ENCODE data around the gene SNX17.

SNX17 gene

GRCh38 chr2:27376151-27376865 lies 5.9 kb downstream of the SNX17 start:
- Mint-ChIP-seq H3K9me3 (no peaks in the 10 kb centered on the region), H3K27ac (peak overlapping the region; percentile 35 to 68), H3K36me3 (ENCODE audit: insufficient read depth) (peaks cover 73% of the 10 kb centered on the region), H3K27me3 (no peaks in the 10 kb centered on the region), H3K4me3 (no peak overlapping the region), H3K4me1 (ENCODE audit: low read depth in 2 of 2) (peaks cover 37 to 39% of the 10 kb centered on the region in 2 donors)
- DNase-seq = no peak
- no peak for ATAC-seq (replicated peaks)

- ATAC-seq (replicated peaks) (no peak), DNase-seq (no peak)
- peak overlapping the region; percentile 35 to 59 for H3K27ac Mint-ChIP-seq
- H3K27me3 Mint-ChIP-seq = no peaks in the 10 kb centered on the region
- no peak overlapping the region for H3K4me3 Mint-ChIP-seq
- H3K4me1 Mint-ChIP-seq (ENCODE audit: low read depth in 2 of 2) = peaks cover 30 to 35% of the 10 kb centered on the region in 2 donors
- no peaks in the 10 kb centered on the region for H3K9me3 Mint-ChIP-seq
- peaks cover 76% of the 10 kb centered on the region for H3K36me3 Mint-ChIP-seq (ENCODE audit: insufficient read depth)
These were observed 6.6 kb downstream of the SNX17 start for GRCh38 chr2:27376866-27377617.

GRCh38 chr2:27377618-27378095 lies 7.2 kb downstream of the SNX17 start:
- ATAC-seq (replicated peaks) (no peak), DNase-seq (no peak)
- Mint-ChIP-seq H3K36me3 (ENCODE audit: insufficient read depth) (peaks cover 80% of the 10 kb centered on the region), H3K4me1 (ENCODE audit: low read depth in 2 of 2) (peaks cover 25 to 30% of the 10 kb centered on the region in 2 donors), H3K4me3 (no peak overlapping the region), H3K27ac (peak overlapping the region in 1 of 2 donors; percentile 46), H3K9me3 (no peaks in the 10 kb centered on the region), H3K27me3 (no peaks in the 10 kb centered on the region)

- H3K36me3 Mint-ChIP-seq (ENCODE audit: insufficient read depth) = peaks cover 82% of the 10 kb centered on the region
- H3K9me3 Mint-ChIP-seq = no peaks in the 10 kb centered on the region
- peak overlapping the region in 1 of 2 donors; percentile 46 for H3K27ac Mint-ChIP-seq
- no peak overlapping the region for H3K4me3 Mint-ChIP-seq
- ATAC-seq (replicated peaks) (no peak), DNase-seq (no peak)
- no peaks in the 10 kb centered on the region for H3K27me3 Mint-ChIP-seq
- H3K4me1 Mint-ChIP-seq (ENCODE audit: low read depth in 2 of 2) = peaks cover 21 to 27% of the 10 kb centered on the region in 2 donors
These were observed 7.8 kb downstream of the SNX17 start for GRCh38 chr2:27378096-27378808.

- H3K36me3 Mint-ChIP-seq (ENCODE audit: insufficient read depth) = peaks cover 79% of the 10 kb centered on the region
- H3K27me3 Mint-ChIP-seq = no peaks in the 10 kb centered on the region
- ATAC-seq (replicated peaks) (no peak), DNase-seq (no peak)
- no peaks in the 10 kb centered on the region for H3K9me3 Mint-ChIP-seq
- H3K27ac Mint-ChIP-seq = peak overlapping the region; percentile 93 to 95
- peaks cover 21 to 27% of the 10 kb centered on the region in 2 donors for H3K4me1 Mint-ChIP-seq (ENCODE audit: low read depth in 2 of 2)
- peak overlapping the region in 1 of 2 donors; percentile 86 for H3K4me3 Mint-ChIP-seq
These were observed 8.4 kb downstream of the SNX17 start for GRCh38 chr2:27378809-27379290.

GRCh38 chr2:27379383-27379835 lies 9.0 kb downstream of the SNX17 start:
- peaks cover 77% of the 10 kb centered on the region for H3K36me3 Mint-ChIP-seq (ENCODE audit: insufficient read depth)
- no peak for ATAC-seq (replicated peaks)
- no peaks in the 10 kb centered on the region for H3K27me3 Mint-ChIP-seq

GRCh38 chr2:27379836-27380625 lies 9.6 kb downstream of the SNX17 start:
- H3K36me3 Mint-ChIP-seq (ENCODE audit: insufficient read depth) = peaks cover 74% of the 10 kb centered on the region

More at GRCh38 chr2:27379383-27379835, 9.0 kb downstream of the SNX17 start:
- Mint-ChIP-seq H3K4me3 (peak overlapping the region; percentile 86 to 90), H3K4me1 (ENCODE audit: low read depth in 2 of 2) (peaks cover 21 to 27% of the 10 kb centered on the region in 2 donors), H3K9me3 (no peaks in the 10 kb centered on the region), H3K27ac (peak overlapping the region; percentile 93 to 95)
- DNase-seq = no peak

GRCh38 chr2:27380626-27381545 lies 10.5 kb downstream of the SNX17 start, which contains the start of gene ZNF513:
TSS of gene ZNF513 (minus strand) at chr2:27380734. CDS start at chr2:27380526, 208 bp downstream.
- H3K4me1 Mint-ChIP-seq (ENCODE audit: low read depth in 2 of 2) = peaks cover 21 to 24% of the 10 kb centered on the region in 2 donors
- DNase-seq (peak; percentile 72 to 80 (median 79)), ATAC-seq (replicated peaks) (peak; percentile 96)
- H3K9me3 Mint-ChIP-seq = no peaks in the 10 kb centered on the region
- H3K27me3 Mint-ChIP-seq = no peaks in the 10 kb centered on the region
- peak within 1 kb of the TSS; percentile 86 to 90 for H3K4me3 Mint-ChIP-seq
- H3K36me3 Mint-ChIP-seq (ENCODE audit: insufficient read depth) = peaks cover 73% of the 10 kb centered on the region
- peak within 1 kb of the TSS; percentile 93 to 95 for H3K27ac Mint-ChIP-seq

More at GRCh38 chr2:27379836-27380625, 9.6 kb downstream of the SNX17 start:
- Mint-ChIP-seq H3K27ac (peak overlapping the region; percentile 93 to 95), H3K9me3 (no peaks in the 10 kb centered on the region), H3K4me3 (peak overlapping the region; percentile 86 to 90), H3K4me1 (ENCODE audit: low read depth in 2 of 2) (peaks cover 21 to 24% of the 10 kb centered on the region in 2 donors), H3K27me3 (no peaks in the 10 kb centered on the region)
- DNase-seq (peak; percentile 22 to 40 (median 39)), ATAC-seq (replicated peaks) (peak; percentile 45)

- DNase-seq (no peak), ATAC-seq (replicated peaks) (no peak)
These were observed 11.3 kb downstream of the SNX17 start for GRCh38 chr2:27381577-27382181.

GRCh38 chr2:27390822-27391679 lies 20.6 kb downstream of the SNX17 start:
- Mint-ChIP-seq H3K27ac (peak overlapping the region; percentile 95 to 98), H3K4me3 (peak overlapping the region; percentile 72 to 77), H3K9me3 (no peaks in the 10 kb centered on the region), H3K27me3 (no peaks in the 10 kb centered on the region), H3K36me3 (ENCODE audit: insufficient read depth) (peaks cover 40% of the 10 kb centered on the region), H3K4me1 (ENCODE audit: low read depth in 2 of 2) (peaks cover 21 to 33% of the 10 kb centered on the region in 2 donors)
- peak; percentile 78 for ATAC-seq (replicated peaks)
- peak in 1 of 3 experiments; percentile 41 for DNase-seq

More at GRCh38 chr2:27381577-27382181, 11.3 kb downstream of the SNX17 start:
- H3K27me3 Mint-ChIP-seq = no peaks in the 10 kb centered on the region
- peaks cover 21 to 24% of the 10 kb centered on the region in 2 donors for H3K4me1 Mint-ChIP-seq (ENCODE audit: low read depth in 2 of 2)
- peak overlapping the region; percentile 86 to 90 for H3K4me3 Mint-ChIP-seq
- no peaks in the 10 kb centered on the region for H3K9me3 Mint-ChIP-seq
- peaks cover 67% of the 10 kb centered on the region for H3K36me3 Mint-ChIP-seq (ENCODE audit: insufficient read depth)
- H3K27ac Mint-ChIP-seq = peak overlapping the region; percentile 93 to 95

Data from effector memory CD8-positive, alpha-beta T cell (primary cell).